Ovary (tissue), 3 donors: ENCODE results near the gene OCSTAMP.

Source experiments
- EP300 ChIP-seq: sonication (generic); formaldehyde crosslinking; IDR thresholded peaks from one replicate; pipeline ENCODE4 v1.6.1; 2017; ENCODE audit warnings: antibody characterized with exemption
- POLR2A ChIP-seq: fragments of 450-650 bp; IDR thresholded peaks from one replicate; pipeline ENCODE4 v1.6.1; 2017; ENCODE audit warnings: antibody characterized with exemption, mild to moderate bottlenecking, moderate library complexity
- TF ChIP-seq, protein P1 (sequence below), 3 donors: fragments of 450-650 bp in 2 of 3; fragments of 200-600 bp in 1 of 3; IDR thresholded peaks; one replicate each; pipeline versions ENCODE4 v1.5.1 to v1.8.0; 2016 to 2022; ENCODE audit warnings: antibody characterized with exemption in 3 of 3, mild to moderate bottlenecking in 1 of 3
- donor health status: DM: no; HTN: no; CAD: no.

DNA sequence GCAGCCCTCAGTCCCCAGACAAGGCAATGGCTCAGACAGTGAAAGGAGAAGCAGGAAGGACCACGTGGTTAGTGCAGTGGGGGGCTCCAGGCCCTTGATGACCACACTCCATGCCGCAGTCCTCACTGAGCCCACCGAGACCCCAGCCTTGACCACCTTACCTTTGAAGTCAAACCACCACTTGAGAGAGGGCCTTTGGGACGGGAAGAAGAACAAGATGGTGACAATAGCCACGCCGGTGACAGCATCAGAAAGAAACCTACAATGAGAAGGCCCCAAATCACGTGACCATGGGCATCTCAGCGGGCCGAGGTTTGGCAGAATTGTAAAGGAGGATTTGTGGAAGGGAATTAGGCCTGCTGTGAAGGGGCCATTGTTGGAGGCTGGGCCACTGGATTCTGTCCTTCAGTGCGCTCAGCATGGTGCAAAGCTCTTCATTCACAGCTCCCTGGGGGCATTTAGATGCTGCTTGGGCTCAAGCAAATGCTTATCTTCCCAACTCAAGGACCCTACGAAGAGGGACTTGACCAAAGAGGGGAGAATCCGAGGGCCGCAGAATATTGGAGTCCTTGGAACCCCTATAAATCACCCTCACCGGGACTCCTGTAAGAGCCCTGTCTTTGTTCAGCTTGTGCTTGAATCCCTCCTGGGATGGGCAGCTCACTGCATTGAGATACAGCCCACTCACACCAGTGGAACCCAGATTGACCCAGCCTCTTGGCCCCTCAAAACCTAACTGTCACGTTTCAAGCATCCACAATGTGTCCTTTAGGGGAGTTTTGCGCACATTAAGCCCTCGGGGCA is 33.2 kb upstream of the OCSTAMP start:
- TF ChIP-seq, protein P1, sequence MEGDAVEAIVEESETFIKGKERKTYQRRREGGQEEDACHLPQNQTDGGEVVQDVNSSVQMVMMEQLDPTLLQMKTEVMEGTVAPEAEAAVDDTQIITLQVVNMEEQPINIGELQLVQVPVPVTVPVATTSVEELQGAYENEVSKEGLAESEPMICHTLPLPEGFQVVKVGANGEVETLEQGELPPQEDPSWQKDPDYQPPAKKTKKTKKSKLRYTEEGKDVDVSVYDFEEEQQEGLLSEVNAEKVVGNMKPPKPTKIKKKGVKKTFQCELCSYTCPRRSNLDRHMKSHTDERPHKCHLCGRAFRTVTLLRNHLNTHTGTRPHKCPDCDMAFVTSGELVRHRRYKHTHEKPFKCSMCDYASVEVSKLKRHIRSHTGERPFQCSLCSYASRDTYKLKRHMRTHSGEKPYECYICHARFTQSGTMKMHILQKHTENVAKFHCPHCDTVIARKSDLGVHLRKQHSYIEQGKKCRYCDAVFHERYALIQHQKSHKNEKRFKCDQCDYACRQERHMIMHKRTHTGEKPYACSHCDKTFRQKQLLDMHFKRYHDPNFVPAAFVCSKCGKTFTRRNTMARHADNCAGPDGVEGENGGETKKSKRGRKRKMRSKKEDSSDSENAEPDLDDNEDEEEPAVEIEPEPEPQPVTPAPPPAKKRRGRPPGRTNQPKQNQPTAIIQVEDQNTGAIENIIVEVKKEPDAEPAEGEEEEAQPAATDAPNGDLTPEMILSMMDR (IDR thresholded peaks at IDR 0.05), result no peak
- TF ChIP-seq POLR2A, result no peak
- TF ChIP-seq EP300, result no peak
